Neural cell (in vitro differentiated cells): ENCODE measurements around the gene USP9X. TPM values are rescaled to one million over a fixed set of nuclear protein-coding genes. Genes with fewer than 3 reads are reported as not detected.

Experiments used
- H2AFZ ChIP-seq: fragments of 200-600, 300-800 bp; sonication (generic), shearing (Covaris generic); 2 replicates; pipeline ENCODE4 v1.6.0; 2014; ENCODE audit warnings: low read depth, mild to moderate bottlenecking, antibody characterized with exemption, low read length, moderate library complexity
- H3F3A ChIP-seq: fragments of 200-600 bp; shearing (Covaris generic); 2 replicates; pipeline ENCODE4 v1.6.1; 2016; ENCODE audit warnings: mild to moderate bottlenecking, moderate library complexity, mixed read lengths, antibody characterized with exemption, low read length; ENCODE audit not compliant: insufficient read depth, poor library complexity, severe bottlenecking
- H3K27ac ChIP-seq: fragments of 200-600, 300-800 bp; sonication (generic), shearing (Covaris generic); 2 replicates; pipeline ENCODE4 v1.5.1; 2014; ENCODE audit warnings: mild to moderate bottlenecking, low read length, moderate library complexity
- H3K27me3 ChIP-seq: fragments of 300-800, 200-600 bp; sonication (generic), shearing (Covaris generic); 2 replicates; pipeline ENCODE4 v1.6.0; 2014; ENCODE audit warnings: mild to moderate bottlenecking, low read depth, low read length, moderate library complexity; ENCODE audit not compliant: insufficient read depth
- H3K36me3 ChIP-seq: fragments of 300-800, 200-600 bp; sonication (generic), shearing (Covaris generic); 2 replicates; pipeline ENCODE4 v1.5.1; 2014; ENCODE audit warnings: mild to moderate bottlenecking, antibody characterized with exemption, low read length, moderate library complexity; ENCODE audit not compliant: insufficient read depth
- H3K4me2 ChIP-seq: fragments of 300-800, 200-600 bp; sonication (generic), shearing (Covaris generic); 2 replicates; pipeline ENCODE4 v1.6.0; 2014; ENCODE audit warnings: mild to moderate bottlenecking, low read length
- H3K4me3 ChIP-seq: fragments of 300-800, 200-600 bp; sonication (generic), shearing (Covaris generic); 2 replicates; pipeline ENCODE4 v1.5.1; 2014; ENCODE audit warnings: mild to moderate bottlenecking, low read length, moderate library complexity
- H3K79me2 ChIP-seq: fragments of 200-600 bp; shearing (Covaris generic); replicated peaks from 2 replicates; pipeline ENCODE4 v1.6.0; 2014; ENCODE audit warnings: mild to moderate bottlenecking, low read length, moderate library complexity; ENCODE audit not compliant: insufficient read depth
- H3K9ac ChIP-seq: fragments of 300-800, 200-600 bp; sonication (generic), shearing (Covaris generic); 2 replicates; pipeline ENCODE4 v1.6.1; 2016; ENCODE audit warnings: mild to moderate bottlenecking, low read length, mixed read lengths
- H3K9me2 ChIP-seq: fragments of 200-600 bp; shearing (Covaris generic); 2 replicates; pipeline ENCODE4 v1.6.1; 2016; ENCODE audit warnings: mild to moderate bottlenecking, low read length, mixed read lengths; ENCODE audit not compliant: insufficient read depth
- H3K9me3 ChIP-seq: fragments of 200-600, 300-800 bp; sonication (generic), shearing (Covaris generic); 2 replicates; pipeline ENCODE4 v1.6.1; 2016; ENCODE audit warnings: mild to moderate bottlenecking, mixed run types, low read length, moderate library complexity, mixed read lengths
- H4K20me1 ChIP-seq: fragments of 200-600 bp; shearing (Covaris generic); 2 replicates; pipeline ENCODE4 v1.6.1; 2016; ENCODE audit warnings: mild to moderate bottlenecking, mixed run types; ENCODE audit not compliant: insufficient read depth
- EP300 ChIP-seq: fragments of 450-650 bp; conservative IDR thresholded peaks from 2 replicates; pipeline ENCODE4 v1.6.1; 2014; ENCODE audit warnings: antibody characterized with exemption, mild to moderate bottlenecking, moderate library complexity; ENCODE audit not compliant: poor library complexity, severe bottlenecking
- EZH2 ChIP-seq: fragments of 200-600, 300-800 bp; shearing (Covaris generic), sonication (generic); IDR thresholded peaks from 2 replicates; pipeline ENCODE4 v1.6.1; 2014; ENCODE audit warnings: antibody characterized with exemption, low read length, borderline replicate concordance, mild to moderate bottlenecking; ENCODE audit not compliant: insufficient read depth, poor library complexity, severe bottlenecking
- MXI1 ChIP-seq: fragments of 450-650 bp; conservative IDR thresholded peaks from 2 replicates; pipeline ENCODE4 v1.6.1; 2014; ENCODE audit warnings: antibody characterized with exemption, mild to moderate bottlenecking; ENCODE audit not compliant: poor library complexity, severe bottlenecking
- POLR2AphosphoS5 ChIP-seq: IDR thresholded peaks from 2 replicates; pipeline ENCODE4 v1.6.1; 2012
- RAD21 ChIP-seq: fragments of 450-650 bp; conservative IDR thresholded peaks from 2 replicates; pipeline ENCODE4 v1.6.1; 2014; ENCODE audit warnings: antibody characterized with exemption, mild to moderate bottlenecking, moderate library complexity
- SMC3 ChIP-seq: fragments of 450-650 bp; conservative IDR thresholded peaks from 2 replicates; pipeline ENCODE4 v1.6.1; 2014; ENCODE audit warnings: antibody characterized with exemption, mild to moderate bottlenecking, moderate library complexity; ENCODE audit not compliant: poor library complexity
- TAF1 ChIP-seq: IDR thresholded peaks from 2 replicates; pipeline ENCODE4 v1.6.1; 2012; ENCODE audit warnings: low read depth
- polyA plus RNA-seq: library from polyadenylated mRNA; depleted of rRNA; stranded (reverse); fragments of >200 nt; gene quantifications from 2 replicates; pipeline ENCODE4 v1.2.3, GENCODE V29; 2014
- TF ChIP-seq, protein P1 (sequence below): fragments of 450-650 bp; IDR thresholded peaks from 2 replicates; pipeline ENCODE4 v1.5.1; 2014; ENCODE audit warnings: antibody characterized with exemption, mild to moderate bottlenecking, moderate library complexity; ENCODE audit not compliant: poor library complexity, severe bottlenecking
- TF ChIP-seq, protein P2 (sequence below): IDR thresholded peaks from 2 replicates; pipeline ENCODE4 v1.6.1; 2012; ENCODE audit warnings: borderline replicate concordance

Gene USP9X
- polyA plus RNA-seq, 1 donor from 2014 or later: 36.1 TPM

DNA sequence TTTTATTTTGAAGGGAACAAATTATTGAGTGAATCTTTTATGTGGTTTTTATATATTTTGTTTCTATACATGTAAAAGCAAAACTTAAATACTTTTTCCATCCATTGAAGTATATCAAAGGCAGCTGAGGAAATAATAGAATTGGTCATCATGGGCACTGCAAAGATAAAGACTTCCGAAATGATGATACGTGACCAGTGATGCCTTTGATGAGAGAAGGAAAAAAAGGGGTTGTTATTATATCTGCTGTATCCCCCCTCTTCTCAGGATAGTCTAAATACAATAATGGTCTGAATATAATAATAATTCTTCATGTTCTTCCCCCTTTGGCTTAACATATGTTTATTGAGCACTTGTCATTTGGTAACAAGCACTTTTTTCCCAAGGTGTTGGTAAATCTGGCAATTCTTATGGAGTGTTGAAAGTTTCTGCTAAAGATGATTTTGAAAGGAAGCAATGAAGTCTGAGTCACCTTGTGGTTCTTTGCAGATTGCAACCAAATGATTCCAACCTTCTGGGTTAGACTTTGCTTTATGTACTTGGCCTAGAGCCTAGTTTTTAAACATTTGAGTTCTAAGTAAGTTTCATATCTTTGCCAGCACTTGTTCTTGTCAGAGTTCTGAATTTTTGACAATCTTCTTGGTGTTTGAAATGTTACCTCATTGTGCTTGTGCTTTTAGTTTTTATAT lies 60.8 kb downstream of the USP9X start:
- Histone ChIP-seq H3K4me2 (no peak overlapping the region), H3K36me3 (no peaks in the 10 kb centered on the region), H3K79me2 (no peaks in the 10 kb centered on the region), H3K9ac (no peak overlapping the region), H3F3A (no peaks in the 10 kb centered on the region), H3K27ac (no peak overlapping the region), H3K9me3 (no peaks in the 10 kb centered on the region), H3K27me3 (no peaks in the 10 kb centered on the region), H3K4me3 (no peak overlapping the region), H3K9me2 (no peaks in the 10 kb centered on the region), H4K20me1 (no peaks in the 10 kb centered on the region), H2AFZ (no peak overlapping the region)
- TF ChIP-seq MXI1 (no peak), POLR2AphosphoS5 (no peak), RAD21 (no peak), TAF1 (no peak), SMC3 (no peak), EP300 (no peak), EZH2 (no peak)
- TF ChIP-seq, protein P1, sequence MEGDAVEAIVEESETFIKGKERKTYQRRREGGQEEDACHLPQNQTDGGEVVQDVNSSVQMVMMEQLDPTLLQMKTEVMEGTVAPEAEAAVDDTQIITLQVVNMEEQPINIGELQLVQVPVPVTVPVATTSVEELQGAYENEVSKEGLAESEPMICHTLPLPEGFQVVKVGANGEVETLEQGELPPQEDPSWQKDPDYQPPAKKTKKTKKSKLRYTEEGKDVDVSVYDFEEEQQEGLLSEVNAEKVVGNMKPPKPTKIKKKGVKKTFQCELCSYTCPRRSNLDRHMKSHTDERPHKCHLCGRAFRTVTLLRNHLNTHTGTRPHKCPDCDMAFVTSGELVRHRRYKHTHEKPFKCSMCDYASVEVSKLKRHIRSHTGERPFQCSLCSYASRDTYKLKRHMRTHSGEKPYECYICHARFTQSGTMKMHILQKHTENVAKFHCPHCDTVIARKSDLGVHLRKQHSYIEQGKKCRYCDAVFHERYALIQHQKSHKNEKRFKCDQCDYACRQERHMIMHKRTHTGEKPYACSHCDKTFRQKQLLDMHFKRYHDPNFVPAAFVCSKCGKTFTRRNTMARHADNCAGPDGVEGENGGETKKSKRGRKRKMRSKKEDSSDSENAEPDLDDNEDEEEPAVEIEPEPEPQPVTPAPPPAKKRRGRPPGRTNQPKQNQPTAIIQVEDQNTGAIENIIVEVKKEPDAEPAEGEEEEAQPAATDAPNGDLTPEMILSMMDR: no peak
- TF ChIP-seq, protein P2, sequence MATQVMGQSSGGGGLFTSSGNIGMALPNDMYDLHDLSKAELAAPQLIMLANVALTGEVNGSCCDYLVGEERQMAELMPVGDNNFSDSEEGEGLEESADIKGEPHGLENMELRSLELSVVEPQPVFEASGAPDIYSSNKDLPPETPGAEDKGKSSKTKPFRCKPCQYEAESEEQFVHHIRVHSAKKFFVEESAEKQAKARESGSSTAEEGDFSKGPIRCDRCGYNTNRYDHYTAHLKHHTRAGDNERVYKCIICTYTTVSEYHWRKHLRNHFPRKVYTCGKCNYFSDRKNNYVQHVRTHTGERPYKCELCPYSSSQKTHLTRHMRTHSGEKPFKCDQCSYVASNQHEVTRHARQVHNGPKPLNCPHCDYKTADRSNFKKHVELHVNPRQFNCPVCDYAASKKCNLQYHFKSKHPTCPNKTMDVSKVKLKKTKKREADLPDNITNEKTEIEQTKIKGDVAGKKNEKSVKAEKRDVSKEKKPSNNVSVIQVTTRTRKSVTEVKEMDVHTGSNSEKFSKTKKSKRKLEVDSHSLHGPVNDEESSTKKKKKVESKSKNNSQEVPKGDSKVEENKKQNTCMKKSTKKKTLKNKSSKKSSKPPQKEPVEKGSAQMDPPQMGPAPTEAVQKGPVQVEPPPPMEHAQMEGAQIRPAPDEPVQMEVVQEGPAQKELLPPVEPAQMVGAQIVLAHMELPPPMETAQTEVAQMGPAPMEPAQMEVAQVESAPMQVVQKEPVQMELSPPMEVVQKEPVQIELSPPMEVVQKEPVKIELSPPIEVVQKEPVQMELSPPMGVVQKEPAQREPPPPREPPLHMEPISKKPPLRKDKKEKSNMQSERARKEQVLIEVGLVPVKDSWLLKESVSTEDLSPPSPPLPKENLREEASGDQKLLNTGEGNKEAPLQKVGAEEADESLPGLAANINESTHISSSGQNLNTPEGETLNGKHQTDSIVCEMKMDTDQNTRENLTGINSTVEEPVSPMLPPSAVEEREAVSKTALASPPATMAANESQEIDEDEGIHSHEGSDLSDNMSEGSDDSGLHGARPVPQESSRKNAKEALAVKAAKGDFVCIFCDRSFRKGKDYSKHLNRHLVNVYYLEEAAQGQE: no peak

DNA sequence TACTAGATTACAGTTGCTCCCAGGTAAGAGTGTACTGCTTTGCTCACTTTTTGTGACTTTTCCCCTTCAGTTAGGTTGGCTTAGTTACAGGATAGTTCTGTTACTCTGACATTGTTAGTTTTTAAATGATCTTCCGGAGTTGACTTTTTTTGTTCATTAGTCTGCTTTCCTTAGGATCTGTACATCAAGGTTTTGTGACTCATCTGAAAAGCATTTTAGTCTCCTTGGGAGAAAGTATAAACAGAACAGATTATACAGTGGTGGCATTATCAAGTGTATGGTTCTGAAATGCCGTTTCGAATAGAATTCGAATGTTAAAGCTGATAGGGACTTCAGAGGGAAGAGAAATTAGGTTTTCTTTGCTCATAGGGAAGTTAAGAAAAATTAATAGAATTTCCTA lies 63.3 kb downstream of the USP9X start:
- Histone ChIP-seq H3K27me3 (no peaks in the 10 kb centered on the region), H4K20me1 (no peaks in the 10 kb centered on the region), H3K79me2 (no peaks in the 10 kb centered on the region), H3K36me3 (no peaks in the 10 kb centered on the region), H3K9ac (no peak overlapping the region), H2AFZ (no peak overlapping the region), H3K9me2 (no peaks in the 10 kb centered on the region), H3K27ac (no peak overlapping the region), H3K4me3 (no peak overlapping the region), H3F3A (no peaks in the 10 kb centered on the region), H3K9me3 (no peaks in the 10 kb centered on the region), H3K4me2 (no peak overlapping the region)
- TF ChIP-seq, protein P1: no peak
- TF ChIP-seq EZH2: no peak
- TF ChIP-seq TAF1: no peak
- TF ChIP-seq POLR2AphosphoS5: no peak
- TF ChIP-seq MXI1: no peak
- TF ChIP-seq, protein P2: no peak
- TF ChIP-seq RAD21: no peak
- TF ChIP-seq EP300: no peak
- TF ChIP-seq SMC3: no peak
